Spinal cord (tissue), 10 donors: ENCODE results near the gene CD300E. TPM values are rescaled to one million over a fixed set of nuclear protein-coding genes. Genes with fewer than 3 reads are reported as not detected.

Source experiments
- DNase-seq, 6 donors: peaks; one replicate each; pipeline versions ENCODE4 v3.0.0 to v3.0.0-alpha.2; 2013 to 2015; ENCODE audit warnings: low spot score in 6 of 6, low read depth in 4 of 6
- H3K27ac ChIP-seq: one replicate; pipeline ENCODE4 v1.5.1; 2013; ENCODE audit warnings: low read depth, low read length, control low read depth
- H3K27me3 ChIP-seq: one replicate; pipeline ENCODE4 v1.6.1; 2013; ENCODE audit warnings: low read length; ENCODE audit not compliant: control insufficient read depth, insufficient read depth
- H3K36me3 ChIP-seq: one replicate; pipeline ENCODE4 v1.6.1; 2013; ENCODE audit warnings: low read length; ENCODE audit not compliant: control insufficient read depth, insufficient read depth
- H3K4me1 ChIP-seq: one replicate; pipeline ENCODE4 v1.6.1; 2013; ENCODE audit warnings: low read length; ENCODE audit not compliant: control insufficient read depth, insufficient read depth
- H3K4me3 ChIP-seq: one replicate; pipeline ENCODE4 v1.5.1; 2013; ENCODE audit warnings: low read depth, low read length, control low read depth
- H3K9me3 ChIP-seq: one replicate; pipeline ENCODE4 v1.6.1; 2013; ENCODE audit warnings: low read length; ENCODE audit not compliant: control insufficient read depth, insufficient read depth
- WGBS: methylation state at CpG from one replicate; pipeline ENCODE4 v1.1.5; 2013; ENCODE audit warnings: missing lambda C conversion rate; ENCODE audit not compliant: insufficient coverage; 5-methylcytosine and 5-hydroxymethylcytosine counted together
- polyA plus RNA-seq, 2 donors: library from polyadenylated mRNA; unstranded; fragments of 120-200 nt; gene quantifications; one replicate each; pipeline ENCODE4 v1.2.1, GENCODE V29; 2013; ENCODE audit not compliant: insufficient read length in 2 of 2
- total RNA-seq, 2 donors: library from RNA; depleted of rRNA in 1 of 2; stranded (reverse); fragments of 120-200 nt in 1 of 2; fragments of >200 nt in 1 of 2; gene quantifications; one replicate each; pipeline versions ENCODE4 v1.2.3 to v1.2.4, GENCODE V29; 2013 to 2014
- donor health status: healthy.

Gene CD300E
- total and polyA plus RNA-seq, 4 donors = 0.17 to 0.30 TPM; not detected in 2

DNA sequence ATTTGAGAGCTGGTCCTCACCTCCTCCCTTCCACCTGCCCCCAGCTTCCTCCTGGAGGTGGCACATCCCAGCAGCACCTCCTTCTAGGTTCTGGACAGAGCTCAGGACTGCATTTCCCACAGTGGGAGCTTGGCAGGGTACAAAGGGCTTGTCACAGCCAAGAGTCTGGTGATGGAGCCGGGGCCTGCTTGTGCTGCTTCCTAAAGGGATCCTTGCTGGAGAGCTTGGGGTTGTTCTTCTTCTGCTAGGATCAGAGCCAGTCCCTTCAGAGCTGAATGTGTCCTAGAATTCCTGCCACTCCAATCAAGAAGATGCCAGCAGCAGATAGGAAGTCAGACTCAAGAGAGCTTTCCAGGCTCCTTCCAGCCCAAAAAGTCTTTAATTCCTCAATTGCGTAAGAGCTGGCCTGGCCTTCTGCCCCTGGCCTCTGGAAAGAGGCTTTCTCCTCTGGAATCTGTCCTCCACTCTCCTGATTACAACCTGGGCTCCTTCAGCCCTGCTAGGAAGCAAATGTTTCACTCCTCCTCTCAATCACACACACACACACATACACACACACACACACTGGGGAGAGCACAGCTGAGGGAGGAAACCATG lies 4.4 kb downstream of the CD300E start:
- Histone ChIP-seq H3K27ac (no peak overlapping the region), H3K27me3 (peaks cover 6% of the 10 kb centered on the region), H3K4me1 (no peaks in the 10 kb centered on the region), H3K4me3 (no peak overlapping the region), H3K36me3 (no peaks in the 10 kb centered on the region), H3K9me3 (no peaks in the 10 kb centered on the region)
- WGBS = 78% methylated on average over 2 of the region's 2 CpGs
- DNase-seq = no peak

- Histone ChIP-seq H3K36me3 (no peaks in the 10 kb centered on the region), H3K9me3 (no peaks in the 10 kb centered on the region), H3K4me1 (no peaks in the 10 kb centered on the region), H3K4me3 (no peak overlapping the region), H3K27ac (no peak overlapping the region), H3K27me3 (peaks cover 6% of the 10 kb centered on the region)
- no peak for DNase-seq
- WGBS = 83% methylated on average over 1 of the region's 3 CpGs
Measured at GRCh38 chr17:74618451-74618850, 5.1 kb downstream of the CD300E start.

GRCh38 chr17:74616696-74617095 lies 6.8 kb downstream of the CD300E start:
- no peaks in the 10 kb centered on the region for H3K4me1 ChIP-seq
- no peaks in the 10 kb centered on the region for H3K9me3 ChIP-seq
- H3K27me3 ChIP-seq = peaks cover 4% of the 10 kb centered on the region
- no peak overlapping the region for H3K4me3 ChIP-seq
- H3K36me3 ChIP-seq = no peaks in the 10 kb centered on the region
- WGBS = 84% methylated on average over 5 of the region's 7 CpGs
- DNase-seq = no peak
- H3K27ac ChIP-seq = no peak overlapping the region

GRCh38 chr17:74612046-74612445 lies 11.5 kb downstream of the CD300E start:
- Histone ChIP-seq H3K27me3 (peaks cover 4% of the 10 kb centered on the region), H3K36me3 (no peaks in the 10 kb centered on the region), H3K4me1 (no peaks in the 10 kb centered on the region), H3K9me3 (no peaks in the 10 kb centered on the region), H3K4me3 (no peak overlapping the region), H3K27ac (no peak overlapping the region)
- 78% methylated on average over 4 of the region's 6 CpGs for WGBS
- DNase-seq = no peak

- 26% methylated on average over 2 of the region's 2 CpGs for WGBS
- no peak overlapping the region for H3K4me3 ChIP-seq
- no peaks in the 10 kb centered on the region for H3K4me1 ChIP-seq
- peaks cover 2% of the 10 kb centered on the region for H3K27me3 ChIP-seq
- H3K36me3 ChIP-seq = no peaks in the 10 kb centered on the region
- no peak for DNase-seq
- no peak overlapping the region for H3K27ac ChIP-seq
- no peaks in the 10 kb centered on the region for H3K9me3 ChIP-seq
Measured at GRCh38 chr17:74610108-74610507, 13.4 kb downstream of the CD300E start.

DNA sequence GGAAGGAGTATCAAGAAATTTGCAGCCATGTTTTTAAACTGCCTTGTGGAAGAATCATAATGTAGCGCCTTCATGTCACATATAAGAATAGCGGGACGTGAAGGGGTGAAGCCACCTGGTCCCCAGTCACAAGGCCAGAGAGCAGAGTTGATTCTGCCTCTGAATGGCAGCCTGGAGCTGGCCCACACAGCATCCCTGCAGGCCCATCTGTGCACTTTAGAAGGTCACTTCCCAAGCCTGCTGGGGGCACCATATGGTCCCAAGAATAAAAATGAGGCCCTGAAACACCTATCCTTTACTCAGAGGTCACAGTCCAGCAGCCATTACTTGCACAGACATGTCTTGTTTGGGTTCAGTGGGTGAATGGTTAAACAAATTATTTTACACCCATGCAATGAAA lies 15.0 kb downstream of the CD300E start:
- Histone ChIP-seq H3K36me3 (no peaks in the 10 kb centered on the region), H3K4me1 (peaks cover 9% of the 10 kb centered on the region), H3K9me3 (no peaks in the 10 kb centered on the region), H3K4me3 (no peak overlapping the region), H3K27me3 (peaks cover 4% of the 10 kb centered on the region), H3K27ac (no peak overlapping the region)
- no peak for DNase-seq
- 93% methylated on average over 3 of the region's 3 CpGs for whole genome bisulfite sequencing

GRCh38 chr17:74607221-74607620 lies 16.3 kb downstream of the CD300E start:
- H3K4me3 ChIP-seq = no peak overlapping the region
- no peak for DNase-seq
- WGBS = no CpG with 5 or more reads among the region's 1 CpG
- no peak overlapping the region for H3K27ac ChIP-seq
- no peaks in the 10 kb centered on the region for H3K9me3 ChIP-seq
- H3K4me1 ChIP-seq = peaks cover 9% of the 10 kb centered on the region
- no peaks in the 10 kb centered on the region for H3K36me3 ChIP-seq
- peaks cover 4% of the 10 kb centered on the region for H3K27me3 ChIP-seq

DNA sequence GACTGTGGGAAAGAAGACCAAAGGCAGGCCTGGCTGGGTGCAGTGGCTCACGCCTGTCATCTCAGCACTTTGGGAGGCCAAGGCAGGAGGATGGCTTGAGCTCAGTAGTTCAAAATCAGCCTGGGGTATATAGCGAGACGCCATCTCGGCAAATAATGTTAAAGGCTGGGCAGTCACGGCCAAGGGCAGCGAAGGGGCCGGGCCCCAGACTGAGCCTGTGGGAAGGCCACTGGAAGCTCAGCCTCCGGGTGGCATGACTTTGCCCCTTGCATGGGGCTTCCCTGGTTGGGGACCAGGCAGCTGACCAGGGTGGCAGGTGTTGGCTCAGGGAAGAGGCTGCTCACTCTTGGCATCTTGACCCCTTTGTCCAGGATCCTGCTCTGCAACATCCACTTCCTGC lies 17.5 kb downstream of the CD300E start:
- H3K4me1 ChIP-seq = peaks cover 9% of the 10 kb centered on the region
- no peaks in the 10 kb centered on the region for H3K36me3 ChIP-seq
- peaks cover 2% of the 10 kb centered on the region for H3K27me3 ChIP-seq
- 93% methylated on average over 8 of the region's 8 CpGs for WGBS
- H3K4me3 ChIP-seq = no peak overlapping the region
- no peaks in the 10 kb centered on the region for H3K9me3 ChIP-seq
- no peak for DNase-seq
- no peak overlapping the region for H3K27ac ChIP-seq

- Histone ChIP-seq H3K36me3 (no peaks in the 10 kb centered on the region), H3K27me3 (peaks cover 2% of the 10 kb centered on the region), H3K4me1 (peaks cover 9% of the 10 kb centered on the region), H3K27ac (no peak overlapping the region), H3K4me3 (no peak overlapping the region), H3K9me3 (no peaks in the 10 kb centered on the region)
- DNase-seq = peak in 1 of 6 donors; percentile 49
- WGBS = 89% methylated on average over 6 of the region's 10 CpGs
Measured at GRCh38 chr17:74605361-74605760, 18.2 kb downstream of the CD300E start.

GRCh38 chr17:74604761-74605160 lies 18.8 kb downstream of the CD300E start:
- peaks cover 2% of the 10 kb centered on the region for H3K27me3 ChIP-seq
- 64% methylated on average over 9 of the region's 10 CpGs for WGBS
- no peaks in the 10 kb centered on the region for H3K36me3 ChIP-seq
- no peak for DNase-seq
- no peak overlapping the region for H3K27ac ChIP-seq
- H3K4me3 ChIP-seq = no peak overlapping the region
- H3K9me3 ChIP-seq = no peaks in the 10 kb centered on the region
- H3K4me1 ChIP-seq = peaks cover 9% of the 10 kb centered on the region
